Measurements from ENCODE around the gene PRUNE2. TPM values are rescaled to one million over a fixed set of nuclear protein-coding genes. Genes with fewer than 3 reads are reported as not detected.

Gene PRUNE2
- total RNA-seq, 1 donor from 2014 or later = 8.7 TPM

DNA sequence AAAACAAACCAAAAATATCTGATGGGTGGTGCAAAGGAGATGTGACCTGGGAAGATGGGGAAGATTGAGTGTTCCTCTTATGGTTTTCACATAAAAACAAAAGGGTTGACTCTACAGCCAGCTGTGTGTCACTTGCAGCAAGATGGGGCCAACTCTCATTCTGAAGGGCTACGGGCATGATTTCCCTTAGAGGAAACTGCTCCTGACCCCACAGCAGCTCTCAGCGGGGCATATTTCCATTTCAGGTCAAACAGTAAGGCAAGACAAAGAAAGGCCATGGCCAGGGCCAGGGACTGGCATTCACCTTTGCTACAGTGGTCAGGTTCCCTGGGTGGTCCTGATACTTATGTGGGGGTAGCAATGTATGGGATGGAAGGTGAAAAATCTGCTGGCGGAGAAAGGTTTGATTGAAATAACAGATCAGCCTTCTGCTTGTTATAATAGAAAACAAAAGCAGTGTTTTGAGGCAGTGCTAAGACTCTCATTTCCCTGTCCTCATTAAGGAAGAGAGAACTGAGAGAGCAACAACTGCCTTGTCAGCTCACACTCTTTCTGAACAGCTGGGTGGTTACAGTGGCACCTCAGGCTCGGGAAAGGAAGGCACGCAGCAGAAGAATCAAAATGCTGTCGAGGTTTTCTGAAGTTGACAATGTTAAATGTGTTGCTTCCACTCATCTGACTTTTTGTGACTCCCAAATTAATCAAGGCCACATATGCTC, 262.4 kb downstream of the PRUNE2 start:
- no peak overlapping the region for H3K27ac Mint-ChIP-seq (ENCODE audit: unreplicated experiment)
- no peaks in the 10 kb centered on the region for H3K9me3 ChIP-seq (ENCODE audit: insufficient read depth, low read depth, low read length)
- peaks cover 3% of the 10 kb centered on the region for H3K4me1 ChIP-seq (ENCODE audit: insufficient read depth, low read length)
- H3K4me1 Mint-ChIP-seq (ENCODE audit: low read depth, unreplicated experiment) = no peaks in the 10 kb centered on the region
- H3K4me3 Mint-ChIP-seq (ENCODE audit: unreplicated experiment) = no peak overlapping the region
- no peaks in the 10 kb centered on the region for H3K79me2 ChIP-seq (ENCODE audit: insufficient read depth, low read length)
- H3K4me2 ChIP-seq (ENCODE audit: low read length) = no peak overlapping the region
- H2AFZ ChIP-seq (ENCODE audit: low read depth, low read length) = no peak overlapping the region
- H4K20me1 ChIP-seq (ENCODE audit: insufficient read depth, low read length) = no peaks in the 10 kb centered on the region
- FAIRE-seq (no peak), DNase-seq (ENCODE audit: low read depth) (no peak)
- H3K36me3 ChIP-seq (ENCODE audit: insufficient read depth, low read length) = no peaks in the 10 kb centered on the region
- TF ChIP-seq, protein P1, sequence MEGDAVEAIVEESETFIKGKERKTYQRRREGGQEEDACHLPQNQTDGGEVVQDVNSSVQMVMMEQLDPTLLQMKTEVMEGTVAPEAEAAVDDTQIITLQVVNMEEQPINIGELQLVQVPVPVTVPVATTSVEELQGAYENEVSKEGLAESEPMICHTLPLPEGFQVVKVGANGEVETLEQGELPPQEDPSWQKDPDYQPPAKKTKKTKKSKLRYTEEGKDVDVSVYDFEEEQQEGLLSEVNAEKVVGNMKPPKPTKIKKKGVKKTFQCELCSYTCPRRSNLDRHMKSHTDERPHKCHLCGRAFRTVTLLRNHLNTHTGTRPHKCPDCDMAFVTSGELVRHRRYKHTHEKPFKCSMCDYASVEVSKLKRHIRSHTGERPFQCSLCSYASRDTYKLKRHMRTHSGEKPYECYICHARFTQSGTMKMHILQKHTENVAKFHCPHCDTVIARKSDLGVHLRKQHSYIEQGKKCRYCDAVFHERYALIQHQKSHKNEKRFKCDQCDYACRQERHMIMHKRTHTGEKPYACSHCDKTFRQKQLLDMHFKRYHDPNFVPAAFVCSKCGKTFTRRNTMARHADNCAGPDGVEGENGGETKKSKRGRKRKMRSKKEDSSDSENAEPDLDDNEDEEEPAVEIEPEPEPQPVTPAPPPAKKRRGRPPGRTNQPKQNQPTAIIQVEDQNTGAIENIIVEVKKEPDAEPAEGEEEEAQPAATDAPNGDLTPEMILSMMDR (IDR thresholded peaks at IDR 0.05; ENCODE audit: insufficient read depth, low read depth, low read length) = no peak
- no peak for TF ChIP-seq EZH2 (IDR thresholded peaks at IDR 0.05; ENCODE audit: insufficient read depth, low read length)
- H3K4me3 ChIP-seq (ENCODE audit: insufficient read depth, low read depth, low read length) = no peak overlapping the region
- H3K27me3 ChIP-seq (ENCODE audit: insufficient read depth, low read length) = no peaks in the 10 kb centered on the region
- H3K27me3 Mint-ChIP-seq (ENCODE audit: low read depth, unreplicated experiment) = no peaks in the 10 kb centered on the region
- no peaks in the 10 kb centered on the region for H3K9me3 Mint-ChIP-seq (ENCODE audit: unreplicated experiment)
- H3K27ac ChIP-seq (ENCODE audit: low read depth, low read length) = no peak overlapping the region
- H3K36me3 Mint-ChIP-seq (ENCODE audit: low read depth, unreplicated experiment) = no peaks in the 10 kb centered on the region
- no peak overlapping the region for H3K9ac ChIP-seq (ENCODE audit: low read length)

GRCh38 chr9:76642701-76643209, 263.2 kb downstream of the PRUNE2 start:
- Histone ChIP-seq H3K4me2 (ENCODE audit: low read length) (no peak overlapping the region), H3K9ac (ENCODE audit: low read length) (no peak overlapping the region), H3K9me3 (ENCODE audit: insufficient read depth, low read depth, low read length) (no peaks in the 10 kb centered on the region), H3K79me2 (ENCODE audit: insufficient read depth, low read length) (no peaks in the 10 kb centered on the region), H2AFZ (ENCODE audit: low read depth, low read length) (no peak overlapping the region), H3K27me3 (ENCODE audit: insufficient read depth, low read length) (no peaks in the 10 kb centered on the region), H3K4me3 (ENCODE audit: insufficient read depth, low read depth, low read length) (no peak overlapping the region), H3K4me1 (ENCODE audit: insufficient read depth, low read length) (peaks cover 3% of the 10 kb centered on the region), H3K36me3 (ENCODE audit: insufficient read depth, low read length) (no peaks in the 10 kb centered on the region), H4K20me1 (ENCODE audit: insufficient read depth, low read length) (no peaks in the 10 kb centered on the region), H3K27ac (ENCODE audit: low read depth, low read length) (no peak overlapping the region)
- TF ChIP-seq EZH2 (IDR thresholded peaks at IDR 0.05; ENCODE audit: insufficient read depth, low read length) = no peak
- TF ChIP-seq, protein P1 (IDR thresholded peaks at IDR 0.05; ENCODE audit: insufficient read depth, low read depth, low read length) = no peak
- H3K36me3 Mint-ChIP-seq (ENCODE audit: low read depth, unreplicated experiment) = no peaks in the 10 kb centered on the region
- H3K9me3 Mint-ChIP-seq (ENCODE audit: unreplicated experiment) = no peaks in the 10 kb centered on the region
- no peak overlapping the region for H3K27ac Mint-ChIP-seq (ENCODE audit: unreplicated experiment)
- no peak overlapping the region for H3K4me3 Mint-ChIP-seq (ENCODE audit: unreplicated experiment)
- FAIRE-seq (no peak), DNase-seq (ENCODE audit: low read depth) (no peak)
- no peaks in the 10 kb centered on the region for H3K27me3 Mint-ChIP-seq (ENCODE audit: low read depth, unreplicated experiment)
- H3K4me1 Mint-ChIP-seq (ENCODE audit: low read depth, unreplicated experiment) = peaks cover 5% of the 10 kb centered on the region

DNA sequence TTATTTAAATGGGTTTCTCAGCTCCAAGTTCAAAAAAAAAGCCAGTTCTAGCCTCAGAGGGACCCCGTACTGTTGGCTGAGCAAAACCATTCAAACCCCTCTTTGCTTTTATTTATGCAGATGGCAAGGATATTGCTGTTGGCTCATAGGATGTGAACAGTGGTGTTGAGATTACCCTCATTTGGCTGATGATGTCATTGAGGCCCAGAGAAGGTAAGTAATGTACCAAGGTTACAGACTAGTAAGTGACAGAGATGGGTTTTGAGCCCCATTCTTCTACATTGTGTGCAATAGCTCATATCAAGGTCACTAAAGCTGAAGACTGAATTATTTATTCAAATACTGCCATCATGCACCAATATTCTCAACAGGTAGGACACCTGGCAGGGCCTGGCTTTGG, 263.8 kb downstream of the PRUNE2 start:
- no peak for TF ChIP-seq EZH2 (IDR thresholded peaks at IDR 0.05; ENCODE audit: insufficient read depth, low read length)
- TF ChIP-seq, protein P1 (IDR thresholded peaks at IDR 0.05; ENCODE audit: insufficient read depth, low read depth, low read length) = no peak
- Histone ChIP-seq H2AFZ (ENCODE audit: low read depth, low read length) (no peak overlapping the region), H3K9me3 (ENCODE audit: insufficient read depth, low read depth, low read length) (no peaks in the 10 kb centered on the region), H3K27me3 (ENCODE audit: insufficient read depth, low read length) (no peaks in the 10 kb centered on the region), H3K79me2 (ENCODE audit: insufficient read depth, low read length) (no peaks in the 10 kb centered on the region), H3K4me3 (ENCODE audit: insufficient read depth, low read depth, low read length) (no peak overlapping the region), H3K27ac (ENCODE audit: low read depth, low read length) (no peak overlapping the region), H3K9ac (ENCODE audit: low read length) (no peak overlapping the region), H4K20me1 (ENCODE audit: insufficient read depth, low read length) (no peaks in the 10 kb centered on the region), H3K4me1 (ENCODE audit: insufficient read depth, low read length) (peaks cover 3% of the 10 kb centered on the region), H3K36me3 (ENCODE audit: insufficient read depth, low read length) (no peaks in the 10 kb centered on the region), H3K4me2 (ENCODE audit: low read length) (no peak overlapping the region)
- no peaks in the 10 kb centered on the region for H3K36me3 Mint-ChIP-seq (ENCODE audit: low read depth, unreplicated experiment)
- H3K27me3 Mint-ChIP-seq (ENCODE audit: low read depth, unreplicated experiment) = no peaks in the 10 kb centered on the region
- no peak overlapping the region for H3K4me3 Mint-ChIP-seq (ENCODE audit: unreplicated experiment)
- FAIRE-seq (no peak), DNase-seq (ENCODE audit: low read depth) (no peak)
- H3K9me3 Mint-ChIP-seq (ENCODE audit: unreplicated experiment) = no peaks in the 10 kb centered on the region
- H3K4me1 Mint-ChIP-seq (ENCODE audit: low read depth, unreplicated experiment) = peaks cover 9% of the 10 kb centered on the region
- H3K27ac Mint-ChIP-seq (ENCODE audit: unreplicated experiment) = no peak overlapping the region
